ENCODE measurements around the gene CIART. TPM values are rescaled to one million over a fixed set of nuclear protein-coding genes. Genes with fewer than 3 reads are reported as not detected.
A peak's percentile ranks its signal among the peaks of the same experiment; 100 is the strongest.

Gene CIART
- total RNA-seq, 4 donors from 2014 or later = 2.9 to 7.9 (median 5.4) TPM

DNA sequence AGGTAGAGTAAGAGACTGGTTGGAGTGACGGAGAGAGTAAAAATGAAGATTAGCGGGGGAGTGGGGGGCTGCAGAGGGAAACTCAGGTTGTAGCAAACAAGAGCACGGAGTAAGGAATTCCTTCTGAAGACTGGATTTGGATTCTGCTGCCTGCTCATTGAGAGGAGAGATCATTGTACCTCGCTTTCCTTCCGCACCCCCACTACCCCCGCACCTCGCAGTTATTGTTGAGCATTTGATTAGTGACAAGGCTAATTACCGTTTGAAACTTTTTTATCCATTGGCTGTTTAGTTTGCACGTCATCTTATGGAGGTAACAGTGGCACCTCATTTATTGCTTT, 39.4 kb downstream of the CIART start:
- TF ChIP-seq POLR2A (IDR thresholded peaks at IDR 0.05) = no peak
- TF ChIP-seq, protein P1, sequence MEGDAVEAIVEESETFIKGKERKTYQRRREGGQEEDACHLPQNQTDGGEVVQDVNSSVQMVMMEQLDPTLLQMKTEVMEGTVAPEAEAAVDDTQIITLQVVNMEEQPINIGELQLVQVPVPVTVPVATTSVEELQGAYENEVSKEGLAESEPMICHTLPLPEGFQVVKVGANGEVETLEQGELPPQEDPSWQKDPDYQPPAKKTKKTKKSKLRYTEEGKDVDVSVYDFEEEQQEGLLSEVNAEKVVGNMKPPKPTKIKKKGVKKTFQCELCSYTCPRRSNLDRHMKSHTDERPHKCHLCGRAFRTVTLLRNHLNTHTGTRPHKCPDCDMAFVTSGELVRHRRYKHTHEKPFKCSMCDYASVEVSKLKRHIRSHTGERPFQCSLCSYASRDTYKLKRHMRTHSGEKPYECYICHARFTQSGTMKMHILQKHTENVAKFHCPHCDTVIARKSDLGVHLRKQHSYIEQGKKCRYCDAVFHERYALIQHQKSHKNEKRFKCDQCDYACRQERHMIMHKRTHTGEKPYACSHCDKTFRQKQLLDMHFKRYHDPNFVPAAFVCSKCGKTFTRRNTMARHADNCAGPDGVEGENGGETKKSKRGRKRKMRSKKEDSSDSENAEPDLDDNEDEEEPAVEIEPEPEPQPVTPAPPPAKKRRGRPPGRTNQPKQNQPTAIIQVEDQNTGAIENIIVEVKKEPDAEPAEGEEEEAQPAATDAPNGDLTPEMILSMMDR (IDR thresholded peaks at IDR 0.05) = no peak
- peaks cover 7 to 9% of the 10 kb centered on the region in 2 donors for H3K4me1 ChIP-seq
- 1% methylated on average over 9 of the region's 9 CpGs for WGBS, 2 donors
- intact Hi-C loops (cut with DNase I) = no loop called here
- peak overlapping the region; percentile 62 to 77 (median 75) for H3K4me3 ChIP-seq (replicated peaks in 1 of 3)
- H3K27me3 ChIP-seq = no peaks in the 10 kb centered on the region
- no peaks in the 10 kb centered on the region for H3K9me3 ChIP-seq
- no peak for DNase-seq
- peaks cover 19 to 21% of the 10 kb centered on the region in 2 donors for H3K36me3 ChIP-seq
- peak overlapping the region; percentile 81 to 91 (median 85) for H3K27ac ChIP-seq

- H3K9me3 ChIP-seq = no peaks in the 10 kb centered on the region
- peak overlapping the region in 1 of 3 donors; percentile 91 for H3K27ac ChIP-seq
- TF ChIP-seq POLR2A (IDR thresholded peaks at IDR 0.05) = no peak
- TF ChIP-seq, protein P1 (IDR thresholded peaks at IDR 0.05) = no peak
- H3K4me3 ChIP-seq (replicated peaks in 1 of 3) = peak overlapping the region; percentile 62 to 77 (median 75)
- 88 to 91% methylated on average over 3 of the region's 3 CpGs for WGBS, 2 donors
- DNase-seq = no peak
- H3K27me3 ChIP-seq = no peaks in the 10 kb centered on the region
- peaks cover 23 to 26% of the 10 kb centered on the region in 2 donors for H3K36me3 ChIP-seq
- peaks cover 7 to 9% of the 10 kb centered on the region in 2 donors for H3K4me1 ChIP-seq
- intact Hi-C loops (cut with DNase I) = no loop called here
Observed at GRCh38 chr1:150322310-150322709, 40.0 kb downstream of the CIART start.

- TF ChIP-seq POLR2A (IDR thresholded peaks at IDR 0.05) = no peak
- TF ChIP-seq, protein P1 (IDR thresholded peaks at IDR 0.05) = no peak
- Histone ChIP-seq H3K4me3 (replicated peaks in 1 of 3) (no peak overlapping the region), H3K27me3 (no peaks in the 10 kb centered on the region), H3K9me3 (no peaks in the 10 kb centered on the region), H3K36me3 (peaks cover 67 to 87% of the 10 kb centered on the region in 2 donors), H3K27ac (no peak overlapping the region), H3K4me1 (no peaks in the 10 kb centered on the region)
- WGBS, 2 donors = 91 to 92% methylated on average over 7 of the region's 7 CpGs
- DNase-seq = no peak
- intact Hi-C loops (cut with DNase I) = no loop called here
Observed at GRCh38 chr1:150332651-150333290, 50.4 kb downstream of the CIART start.

Small RNAs within 50 kb of the gene (small RNA-seq; reads per million reads assigned to genes)
- not detected for gene RNU2-17P

Other genes starting within 250 kb of the CIART start
- gene VPS45, start 214.8 kb upstream of the CIART start, total RNA-seq = 10 to 100 TPM; 50.3 to 64.3 (median 57.1) TPM
- gene PLEKHO1, start 132.6 kb upstream of the CIART start, total RNA-seq = 10 to 100 TPM in 2 of 4 donors, 1 to 10 TPM in 2; 5.2 to 23.1 (median 14.2) TPM
- gene ANP32E, start 46.4 kb upstream of the CIART start, total RNA-seq = 10 to 100 TPM; 19.3 to 25.8 (median 24.5) TPM
- under 1 TPM in 2 of 4 donors, not detected in 2; 0.22 to 0.27 TPM for gene CA14, start 24.8 kb upstream of the CIART start, total RNA-seq
- gene APH1A, start 13.5 kb upstream of the CIART start, total RNA-seq = 100 to 1,000 TPM; 114 to 133 (median 116) TPM
- gene C1orf54, start 9.8 kb upstream of the CIART start, total RNA-seq = 10 to 100 TPM in 1 of 4 donors, 1 to 10 TPM in 3; 2.7 to 11.7 (median 4.3) TPM
- gene MRPS21, start 11.3 kb downstream of the CIART start, total RNA-seq = 10 to 100 TPM; 27.4 to 61.0 (median 48.6) TPM
- 10 to 100 TPM; 61.3 to 96.9 (median 68.1) TPM for gene PRPF3, start 39.0 kb downstream of the CIART start, total RNA-seq
- gene RPRD2, start 81.6 kb downstream of the CIART start, total RNA-seq = 10 to 100 TPM; 26.1 to 39.9 (median 31.6) TPM
- gene TARS2, start 204.9 kb downstream of the CIART start, total RNA-seq = 10 to 100 TPM; 13.8 to 18.2 (median 14.8) TPM
- gene ECM1, start 225.6 kb downstream of the CIART start, total RNA-seq = 10 to 100 TPM in 1 of 4 donors, 1 to 10 TPM in 3; 4.2 to 11.3 (median 7.0) TPM
- gene FALEC, start 233.2 kb downstream of the CIART start, total RNA-seq = not detected